DOHH2 (cell line): ENCODE measurements around the gene LRRC8B.
"Not testable (repeated sequence)": the region's sequence is repeated elsewhere in the genome, so short reads cannot be mapped to it uniquely, and the experiment has no call there.

Experiments used
- H3F3A ChIP-seq: fragments of 200-600 bp; sonication (generic), shearing (Covaris generic); 2 replicates; pipeline ENCODE4 v1.6.0; 2016; ENCODE audit warnings: antibody characterized with exemption, mild to moderate bottlenecking; ENCODE audit not compliant: control insufficient read depth, insufficient read depth
- H3K27ac ChIP-seq: fragments of 200-600 bp; sonication (generic); 2 replicates; pipeline ENCODE4 v1.5.1; 2014; ENCODE audit warnings: low read depth, mild to moderate bottlenecking, low read length, moderate library complexity
- H3K27me3 ChIP-seq: fragments of 200-600 bp; sonication (generic); 2 replicates; pipeline ENCODE4 v1.6.1; 2014; ENCODE audit warnings: mild to moderate bottlenecking, low read length, mixed read lengths; ENCODE audit not compliant: control insufficient read depth
- H3K36me3 ChIP-seq: fragments of 200-600 bp; sonication (generic); 2 replicates; pipeline ENCODE4 v1.6.1; 2014; ENCODE audit warnings: mild to moderate bottlenecking, low read length, moderate library complexity, mixed read lengths; ENCODE audit not compliant: control insufficient read depth
- H3K4me1 ChIP-seq: fragments of 200-600 bp; sonication (generic); 2 replicates; pipeline ENCODE4 v1.6.1; 2014; ENCODE audit warnings: mild to moderate bottlenecking, low read length, mixed read lengths; ENCODE audit not compliant: control insufficient read depth
- H3K4me2 ChIP-seq: fragments of 200-600 bp; sonication (generic); 2 replicates; pipeline ENCODE4 v1.6.0; 2014; ENCODE audit warnings: mild to moderate bottlenecking, low read length, moderate library complexity
- H3K4me3 ChIP-seq: fragments of 200-600 bp; sonication (generic); 2 replicates; pipeline ENCODE4 v1.5.1; 2014; ENCODE audit warnings: mild to moderate bottlenecking, low read length, mixed read lengths
- H3K79me2 ChIP-seq: fragments of 200-600 bp; sonication (generic); 2 replicates; pipeline ENCODE4 v1.6.1; 2014; ENCODE audit warnings: mild to moderate bottlenecking, low read length, mixed read lengths; ENCODE audit not compliant: control insufficient read depth
- H3K9me2 ChIP-seq: fragments of 200-600 bp; sonication (generic); replicated peaks from 2 replicates; pipeline ENCODE4 v1.6.1; 2014; ENCODE audit warnings: mild to moderate bottlenecking, low read length, mixed read lengths; ENCODE audit not compliant: control insufficient read depth
- H3K9me3 ChIP-seq: fragments of 200-600 bp; sonication (generic); 2 replicates; pipeline ENCODE4 v1.6.1; 2014; ENCODE audit warnings: antibody characterized with exemption, low read length, mixed read lengths; ENCODE audit not compliant: control insufficient read depth, insufficient read depth
- H4K20me1 ChIP-seq: fragments of 200-600 bp; sonication (generic); 2 replicates; pipeline ENCODE4 v1.6.0; 2014; ENCODE audit warnings: low read depth, mild to moderate bottlenecking, antibody characterized with exemption, low read length, moderate library complexity; ENCODE audit not compliant: control insufficient read depth, insufficient read depth
- CTCF ChIP-seq: fragments of 200-600 bp; sonication (generic); IDR thresholded peaks from one replicate; pipeline ENCODE4 v1.5.1; 2014; ENCODE audit warnings: antibody characterized with exemption, mild to moderate bottlenecking, low read depth, low read length; ENCODE audit not compliant: poor library complexity, severe bottlenecking
- EZH2phosphoT487 ChIP-seq: fragments of 200-600 bp; sonication (generic); IDR thresholded peaks from 2 replicates; pipeline ENCODE4 v1.6.1; 2017; ENCODE audit warnings: borderline replicate concordance, mild to moderate bottlenecking, antibody characterized with exemption, low read length, moderate library complexity, mixed read lengths

Gene LRRC8B

DNA sequence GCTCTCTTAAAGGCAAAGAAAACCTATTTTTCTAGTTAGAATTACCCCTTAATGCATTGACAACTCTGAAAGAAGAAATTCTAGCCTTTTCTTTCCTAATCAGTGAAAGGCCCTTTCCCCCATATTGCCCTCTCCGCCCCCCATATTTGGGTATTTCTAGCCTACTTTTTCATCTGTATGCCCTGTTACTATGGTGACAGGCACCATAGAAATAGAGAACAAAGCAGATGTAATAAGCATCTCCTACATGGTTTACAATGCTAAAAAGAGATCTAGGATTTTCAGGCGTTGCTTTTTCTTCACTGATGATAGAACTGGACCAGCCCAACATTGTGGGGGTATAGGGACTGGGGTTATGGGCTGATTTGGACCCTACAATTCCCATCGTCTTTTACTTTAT, 14.5 kb downstream of the LRRC8B start:
- H3K4me1 ChIP-seq: peaks cover 8% of the 10 kb centered on the region
- H3K27me3 ChIP-seq: no peaks in the 10 kb centered on the region
- no peaks in the 10 kb centered on the region for H3F3A ChIP-seq
- no peak overlapping the region for H3K4me2 ChIP-seq
- H3K36me3 ChIP-seq: no peaks in the 10 kb centered on the region
- no peaks in the 10 kb centered on the region for H4K20me1 ChIP-seq
- no peak overlapping the region for H3K27ac ChIP-seq
- no peak for TF ChIP-seq CTCF
- no peak for TF ChIP-seq EZH2phosphoT487
- H3K9me2 ChIP-seq: 0 out of 2 replicates have a peak, but pooled peaks cover 2% of the 10 kb centered on the region
- H3K79me2 ChIP-seq: peaks cover 72% of the 10 kb centered on the region
- no peak overlapping the region for H3K4me3 ChIP-seq
- H3K9me3 ChIP-seq: no peaks in the 10 kb centered on the region

DNA sequence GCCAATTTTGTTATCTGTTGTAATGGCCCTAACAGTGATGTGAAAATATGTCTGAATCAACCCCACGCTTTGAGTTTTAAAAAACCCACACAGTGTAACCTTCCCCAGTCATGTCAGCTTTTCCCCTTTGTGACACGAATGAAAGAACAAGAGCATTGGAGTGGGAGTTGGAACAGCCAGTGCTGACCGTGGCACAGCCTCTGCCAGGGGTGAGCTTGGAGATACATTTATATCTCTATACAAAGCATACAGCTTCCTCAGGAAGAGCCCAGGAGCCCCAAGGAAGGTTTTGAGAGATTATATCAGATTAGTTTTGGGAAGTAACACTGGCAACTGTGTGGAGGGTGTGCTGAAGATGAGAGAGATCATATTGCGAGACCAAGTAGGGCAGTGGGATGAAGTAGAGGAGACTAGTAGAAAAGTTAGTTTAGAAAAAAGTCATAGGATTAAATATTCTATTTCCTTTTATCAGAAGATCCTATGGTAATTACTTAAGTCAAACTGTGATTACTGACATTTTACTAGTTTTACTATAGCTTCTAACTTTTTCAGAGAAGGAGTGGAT, 15.9 kb downstream of the LRRC8B start:
- no peak for TF ChIP-seq CTCF
- Histone ChIP-seq H3K9me3 (no peaks in the 10 kb centered on the region), H3K4me2 (no peak overlapping the region), H3K4me3 (no peak overlapping the region), H4K20me1 (no peaks in the 10 kb centered on the region), H3K27ac (no peak overlapping the region), H3K27me3 (no peaks in the 10 kb centered on the region), H3K36me3 (no peaks in the 10 kb centered on the region), H3F3A (no peaks in the 10 kb centered on the region), H3K79me2 (peaks cover 69% of the 10 kb centered on the region), H3K9me2 (0 out of 2 replicates have a peak, but pooled peaks cover 2% of the 10 kb centered on the region), H3K4me1 (peaks cover 8% of the 10 kb centered on the region)

DNA sequence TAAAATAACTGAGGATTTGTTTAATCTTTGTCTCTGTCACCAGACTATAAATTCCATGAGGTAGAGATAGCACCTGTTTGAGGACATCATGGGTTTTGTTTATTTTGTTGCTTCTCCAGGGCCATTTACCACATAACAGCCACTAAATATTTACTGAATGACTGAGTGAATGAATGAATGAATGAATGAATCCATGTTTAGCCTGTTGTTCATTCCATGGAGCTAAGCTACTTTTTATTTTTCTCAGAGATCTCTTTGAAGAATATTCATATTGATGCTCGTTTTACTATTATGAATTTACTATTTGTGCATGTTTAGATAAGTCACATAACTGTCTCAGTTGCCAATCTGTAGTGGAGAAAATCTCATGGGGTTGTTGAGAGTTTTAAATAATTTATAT, 17.7 kb downstream of the LRRC8B start:
- Histone ChIP-seq H3K27ac (no peak overlapping the region), H3K4me2 (no peak overlapping the region), H3K4me1 (peaks cover 20% of the 10 kb centered on the region), H3K9me3 (no peaks in the 10 kb centered on the region), H3K27me3 (no peaks in the 10 kb centered on the region), H3K9me2 (0 out of 2 replicates have a peak, but pooled peaks cover 2% of the 10 kb centered on the region), H3F3A (no peaks in the 10 kb centered on the region), H3K36me3 (no peaks in the 10 kb centered on the region), H3K79me2 (peaks cover 69% of the 10 kb centered on the region), H4K20me1 (no peaks in the 10 kb centered on the region), H3K4me3 (no peak overlapping the region)
- TF ChIP-seq CTCF (no peak), EZH2phosphoT487 (no peak)

GRCh38 chr1:89543632-89544031, 19.0 kb downstream of the LRRC8B start:
- H3K27me3 ChIP-seq, H3F3A ChIP-seq, H3K9me2 ChIP-seq, H4K20me1 ChIP-seq, H3K36me3 ChIP-seq, H3K27ac ChIP-seq, H3K4me2 ChIP-seq, H3K4me3 ChIP-seq, H3K9me3 ChIP-seq: not testable (repeated sequence)
- peaks cover 59% of the 10 kb centered on the region for H3K79me2 ChIP-seq
- H3K4me1 ChIP-seq: peaks cover 17% of the 10 kb centered on the region
